Esophagus squamous epithelium (tissue), 5 donors: ENCODE data around the gene SPDYE4. TPM values are rescaled to one million over a fixed set of nuclear protein-coding genes. Genes with fewer than 3 reads are reported as not detected.

ENCODE experiments used
- DNase-seq: peaks from one replicate; lab custom pipeline; 2025; lab: John Stamatoyannopoulos, UW
- H3K27ac ChIP-seq, 4 donors: fragments of 200-600 bp; sonication (generic); one replicate each; pipeline ENCODE4 v1.5.1; 2016 to 2019; ENCODE audit warnings: mild to moderate bottlenecking in 1 of 4
- H3K27me3 ChIP-seq, 4 donors: fragments of 200-600 bp; sonication (generic); 1 replicate in 3 of 4; 2 replicates in 1 of 4; pipeline versions ENCODE4 v1.5.1 to v1.6.0; 2017 to 2021; ENCODE audit warnings: antibody characterized with exemption in 1 of 4
- H3K36me3 ChIP-seq, 3 donors: fragments of 200-600 bp; sonication (generic); one replicate each; pipeline ENCODE4 v1.5.1; 2016 to 2019
- H3K4me1 ChIP-seq, 3 donors: fragments of 200-600 bp; sonication (generic); one replicate each; pipeline ENCODE4 v1.5.1; 2017 to 2019
- H3K4me3 ChIP-seq, 4 donors: fragments of 200-600 bp; sonication (generic); 1 replicate in 3 of 4; 2 replicates in 1 of 4; pipeline ENCODE4 v1.5.1; 2016 to 2019; ENCODE audit warnings: mild to moderate bottlenecking in 2 of 4, moderate library complexity in 1 of 4
- H3K9me3 ChIP-seq, 3 donors: fragments of 200-600 bp; sonication (generic); one replicate each; pipeline ENCODE4 v1.5.1; 2016 to 2019
- CTCF ChIP-seq, 6 experiments: fragments of 450-650 bp in 4 of 6; fragments of 200-600 bp in 2 of 6; sonication (generic) in 2 of 6; IDR thresholded peaks; one replicate each; pipeline ENCODE4 v1.5.1; 2016 to 2019; ENCODE audit warnings: antibody characterized with exemption in 6 of 6, mild to moderate bottlenecking in 4 of 6, moderate library complexity in 4 of 6
- POLR2A ChIP-seq, 4 donors: fragments of 450-650 bp; IDR thresholded peaks; one replicate each; pipeline ENCODE4 v1.6.1; 2017; ENCODE audit warnings: antibody characterized with exemption in 4 of 4, mild to moderate bottlenecking in 4 of 4, moderate library complexity in 3 of 4
- WGBS, 2 donors: methylation state at CpG; one replicate each; pipeline ENCODE4 v1.1.5; 2018; 5-methylcytosine and 5-hydroxymethylcytosine counted together
- intact Hi-C: fragments of 100-400 bp; cut with DNase I; formaldehyde crosslinking; loops from one replicate; pipeline ENCODE4 v1.15.0; 2022
- total RNA-seq, 4 donors: library from RNA; depleted of rRNA; stranded (reverse); fragments of >200 nt; gene quantifications; one replicate each; pipeline ENCODE4 v1.1.0, GENCODE V29; 2016
- donor health status: DM: yes; HTN: yes; CAD: no.

Gene SPDYE4
- total RNA-seq, 4 donors from 2014 or later, result not detected

- H3K9me3 ChIP-seq, result no peaks in the 10 kb centered on the region
- intact Hi-C loops, result no loop called here
- TF ChIP-seq POLR2A (IDR thresholded peaks at IDR 0.05) (no peak), CTCF (IDR thresholded peaks at IDR 0.05) (no peak)
- peaks cover 0 to 13% (median 0%) of the 10 kb centered on the region in 3 donors for H3K4me1 ChIP-seq
- H3K27ac ChIP-seq, result no peak overlapping the region
- no peaks in the 10 kb centered on the region for H3K36me3 ChIP-seq
- no peak overlapping the region for H3K4me3 ChIP-seq
- H3K27me3 ChIP-seq, result no peaks in the 10 kb centered on the region
- WGBS, 2 donors, result 68 to 78% methylated on average over 4 to 5 of the region's 5 CpGs
- DNase-seq, result no peak
Observed at GRCh38 chr17:8710813-8711212, 47.5 kb downstream of the SPDYE4 start.

GRCh38 chr17:8709006-8709405 is 49.3 kb downstream of the SPDYE4 start:
- Histone ChIP-seq H3K27ac (no peak overlapping the region), H3K4me1 (peaks cover 0 to 13% (median 0%) of the 10 kb centered on the region in 3 donors), H3K36me3 (no peaks in the 10 kb centered on the region), H3K4me3 (no peak overlapping the region), H3K27me3 (peaks cover 0 to 6% (median 0%) of the 10 kb centered on the region in 4 donors), H3K9me3 (no peaks in the 10 kb centered on the region)
- TF ChIP-seq CTCF (IDR thresholded peaks at IDR 0.05) (no peak), POLR2A (IDR thresholded peaks at IDR 0.05) (no peak)
- DNase-seq, result no peak
- intact Hi-C loops, result no loop called here
- WGBS, 2 donors, result 0 to 19% methylated on average over 1 of the region's 1 CpG

GRCh38 chr17:8708025-8708461 is 50.3 kb downstream of the SPDYE4 start:
- Histone ChIP-seq H3K27ac (peak overlapping the region in 1 of 4 donors; percentile 14), H3K36me3 (no peaks in the 10 kb centered on the region), H3K9me3 (no peaks in the 10 kb centered on the region), H3K4me3 (no peak overlapping the region), H3K4me1 (peaks cover 0 to 13% (median 0%) of the 10 kb centered on the region in 3 donors), H3K27me3 (peaks cover 0 to 11% (median 0%) of the 10 kb centered on the region in 4 donors)
- TF ChIP-seq CTCF (IDR thresholded peaks at IDR 0.05) (no peak), POLR2A (IDR thresholded peaks at IDR 0.05) (no peak)
- intact Hi-C loops, result no loop called here
- 36 to 48% methylated on average over 5 of the region's 5 CpGs for WGBS, 2 donors
- no peak for DNase-seq

GRCh38 chr17:8707332-8708024 is 50.9 kb downstream of the SPDYE4 start:
- Histone ChIP-seq H3K4me3 (no peak overlapping the region), H3K27me3 (peaks cover 0 to 15% (median 0%) of the 10 kb centered on the region in 4 donors), H3K4me1 (peaks cover 0 to 13% (median 0%) of the 10 kb centered on the region in 3 donors), H3K36me3 (no peaks in the 10 kb centered on the region), H3K9me3 (no peaks in the 10 kb centered on the region), H3K27ac (peak overlapping the region in 1 of 4 donors; percentile 14)
- TF ChIP-seq POLR2A (IDR thresholded peaks at IDR 0.05), result no peak
- TF ChIP-seq CTCF (IDR thresholded peaks at IDR 0.05), result no peak
- WGBS, 2 donors, result 60 to 66% methylated on average over 9 to 11 of the region's 11 CpGs
- intact Hi-C loops, result no loop called here
- DNase-seq, result no peak

GRCh38 chr17:8706431-8706830 is 51.9 kb downstream of the SPDYE4 start:
- DNase-seq, result no peak
- Histone ChIP-seq H3K4me3 (no peak overlapping the region), H3K27ac (no peak overlapping the region), H3K4me1 (peaks cover 0 to 13% (median 0%) of the 10 kb centered on the region in 3 donors), H3K9me3 (no peaks in the 10 kb centered on the region), H3K27me3 (peaks cover 0 to 15% (median 0%) of the 10 kb centered on the region in 4 donors), H3K36me3 (no peaks in the 10 kb centered on the region)
- TF ChIP-seq CTCF (IDR thresholded peaks at IDR 0.05) (no peak), POLR2A (IDR thresholded peaks at IDR 0.05) (no peak)
- WGBS, 2 donors, result 76 to 83% methylated on average over 5 of the region's 5 CpGs
- intact Hi-C loops, result no loop called here
